ENCODE data around the gene PRKCE.
"Not testable (repeated sequence)": the region's sequence is repeated elsewhere in the genome, so short reads cannot be mapped to it uniquely, and the experiment has no call there.

Gene PRKCE

GRCh38 chr2:46200100-46200690, 548.7 kb downstream of the PRKCE start:
- Histone ChIP-seq H3K9me3 (ENCODE audit: control insufficient read depth in 2 of 2, low read length in 2 of 2) (no peaks in the 10 kb centered on the region), H3K4me1 (ENCODE audit: control insufficient read depth in 2 of 2, insufficient read depth in 2 of 2, low read length in 2 of 2) (peaks cover 0 to 2% of the 10 kb centered on the region in 2 donors), H3K27ac (ENCODE audit: low read depth in 2 of 2, low read length in 2 of 2) (no peak overlapping the region)

GRCh38 chr2:46200861-46201605, 549.6 kb downstream of the PRKCE start:
- H3K4me1 ChIP-seq (ENCODE audit: control insufficient read depth in 2 of 2, insufficient read depth in 2 of 2, low read length in 2 of 2), result peaks cover 0 to 2% of the 10 kb centered on the region in 2 donors
- no peaks in the 10 kb centered on the region for H3K36me3 ChIP-seq (ENCODE audit: control insufficient read depth in 2 of 2, insufficient read depth in 2 of 2, low read length in 2 of 2)
- no peak overlapping the region for H3K27ac ChIP-seq (ENCODE audit: low read depth in 2 of 2, low read length in 2 of 2)
- H3K9ac ChIP-seq (ENCODE audit: low read depth in 1 of 2, low read length in 2 of 2), result no peak overlapping the region
- no peaks in the 10 kb centered on the region for H3K9me3 ChIP-seq (ENCODE audit: control insufficient read depth in 2 of 2, low read length in 2 of 2)
- no peaks in the 10 kb centered on the region for H3K27me3 ChIP-seq (ENCODE audit: control insufficient read depth in 2 of 2, insufficient read depth in 2 of 2, low read length in 2 of 2)
- no peak overlapping the region for H3K4me3 ChIP-seq (ENCODE audit: low read length in 2 of 2)

More at GRCh38 chr2:46200100-46200690, 548.7 kb downstream of the PRKCE start:
- no peak overlapping the region for H3K4me3 ChIP-seq (ENCODE audit: low read length in 2 of 2)
- H3K9ac ChIP-seq (ENCODE audit: low read depth in 1 of 2, low read length in 2 of 2), result no peak overlapping the region
- H3K27me3 ChIP-seq (ENCODE audit: control insufficient read depth in 2 of 2, insufficient read depth in 2 of 2, low read length in 2 of 2), result no peaks in the 10 kb centered on the region
- H3K36me3 ChIP-seq (ENCODE audit: control insufficient read depth in 2 of 2, insufficient read depth in 2 of 2, low read length in 2 of 2), result no peaks in the 10 kb centered on the region

- Histone ChIP-seq H3K27ac (ENCODE audit: low read depth in 2 of 2, low read length in 2 of 2) (no peak overlapping the region), H3K36me3 (ENCODE audit: control insufficient read depth in 2 of 2, insufficient read depth in 2 of 2, low read length in 2 of 2) (no peaks in the 10 kb centered on the region), H3K4me3 (ENCODE audit: low read length in 2 of 2) (no peak overlapping the region), H3K4me1 (ENCODE audit: control insufficient read depth in 2 of 2, insufficient read depth in 2 of 2, low read length in 2 of 2) (peaks cover 0 to 2% of the 10 kb centered on the region in 2 donors), H3K9ac (ENCODE audit: low read depth in 1 of 2, low read length in 2 of 2) (no peak overlapping the region), H3K9me3 (ENCODE audit: control insufficient read depth in 2 of 2, low read length in 2 of 2) (no peaks in the 10 kb centered on the region), H3K27me3 (ENCODE audit: control insufficient read depth in 2 of 2, insufficient read depth in 2 of 2, low read length in 2 of 2) (no peaks in the 10 kb centered on the region)
Measured at GRCh38 chr2:46202453-46202852, 551.0 kb downstream of the PRKCE start.

GRCh38 chr2:46202987-46203386, 551.5 kb downstream of the PRKCE start:
- Histone ChIP-seq H3K27ac (ENCODE audit: low read depth in 2 of 2, low read length in 2 of 2) (no peak overlapping the region), H3K4me3 (ENCODE audit: low read length in 2 of 2) (no peak overlapping the region), H3K36me3 (ENCODE audit: control insufficient read depth in 2 of 2, insufficient read depth in 2 of 2, low read length in 2 of 2) (no peaks in the 10 kb centered on the region)

GRCh38 chr2:46203636-46204035, 552.2 kb downstream of the PRKCE start:
- not testable (repeated sequence) for H3K27me3 ChIP-seq (ENCODE audit: control insufficient read depth in 2 of 2, insufficient read depth in 2 of 2, low read length in 2 of 2); H3K27ac ChIP-seq (ENCODE audit: low read depth in 2 of 2, low read length in 2 of 2); H3K36me3 ChIP-seq (ENCODE audit: control insufficient read depth in 2 of 2, insufficient read depth in 2 of 2, low read length in 2 of 2); H3K4me3 ChIP-seq (ENCODE audit: low read length in 2 of 2); H3K9me3 ChIP-seq (ENCODE audit: control insufficient read depth in 2 of 2, low read length in 2 of 2); H3K4me1 ChIP-seq (ENCODE audit: control insufficient read depth in 2 of 2, insufficient read depth in 2 of 2, low read length in 2 of 2); H3K9ac ChIP-seq (ENCODE audit: low read depth in 1 of 2, low read length in 2 of 2)

More at GRCh38 chr2:46202987-46203386, 551.5 kb downstream of the PRKCE start:
- Histone ChIP-seq H3K9me3 (ENCODE audit: control insufficient read depth in 2 of 2, low read length in 2 of 2) (no peaks in the 10 kb centered on the region), H3K4me1 (ENCODE audit: control insufficient read depth in 2 of 2, insufficient read depth in 2 of 2, low read length in 2 of 2) (peaks cover 0 to 2% of the 10 kb centered on the region in 2 donors), H3K27me3 (ENCODE audit: control insufficient read depth in 2 of 2, insufficient read depth in 2 of 2, low read length in 2 of 2) (no peaks in the 10 kb centered on the region), H3K9ac (ENCODE audit: low read depth in 1 of 2, low read length in 2 of 2) (no peak overlapping the region)

GRCh38 chr2:46207591-46207990, 556.1 kb downstream of the PRKCE start:
- H3K9me3 ChIP-seq (ENCODE audit: control insufficient read depth in 2 of 2, low read length in 2 of 2), result peaks cover 0 to 3% of the 10 kb centered on the region in 2 donors
- H3K27me3 ChIP-seq (ENCODE audit: control insufficient read depth in 2 of 2, insufficient read depth in 2 of 2, low read length in 2 of 2), result no peaks in the 10 kb centered on the region
- no peak overlapping the region for H3K4me3 ChIP-seq (ENCODE audit: low read length in 2 of 2)
- H3K36me3 ChIP-seq (ENCODE audit: control insufficient read depth in 2 of 2, insufficient read depth in 2 of 2, low read length in 2 of 2), result no peaks in the 10 kb centered on the region
- H3K27ac ChIP-seq (ENCODE audit: low read depth in 2 of 2, low read length in 2 of 2), result no peak overlapping the region
- H3K9ac ChIP-seq (ENCODE audit: low read depth in 1 of 2, low read length in 2 of 2), result no peak overlapping the region
- peaks cover 0 to 2% of the 10 kb centered on the region in 2 donors for H3K4me1 ChIP-seq (ENCODE audit: control insufficient read depth in 2 of 2, insufficient read depth in 2 of 2, low read length in 2 of 2)

- Histone ChIP-seq H3K9ac (ENCODE audit: low read depth in 1 of 2, low read length in 2 of 2) (no peak overlapping the region), H3K9me3 (ENCODE audit: control insufficient read depth in 2 of 2, low read length in 2 of 2) (peaks cover 0 to 3% of the 10 kb centered on the region in 2 donors), H3K27ac (ENCODE audit: low read depth in 2 of 2, low read length in 2 of 2) (no peak overlapping the region), H3K4me1 (ENCODE audit: control insufficient read depth in 2 of 2, insufficient read depth in 2 of 2, low read length in 2 of 2) (peaks cover 0 to 2% of the 10 kb centered on the region in 2 donors), H3K27me3 (ENCODE audit: control insufficient read depth in 2 of 2, insufficient read depth in 2 of 2, low read length in 2 of 2) (no peaks in the 10 kb centered on the region), H3K36me3 (ENCODE audit: control insufficient read depth in 2 of 2, insufficient read depth in 2 of 2, low read length in 2 of 2) (no peaks in the 10 kb centered on the region), H3K4me3 (ENCODE audit: low read length in 2 of 2) (no peak overlapping the region)
Measured at GRCh38 chr2:46208766-46209165, 557.3 kb downstream of the PRKCE start.

- H3K4me1 ChIP-seq (ENCODE audit: control insufficient read depth in 2 of 2, insufficient read depth in 2 of 2, low read length in 2 of 2), result no peaks in the 10 kb centered on the region
- H3K27me3 ChIP-seq (ENCODE audit: control insufficient read depth in 2 of 2, insufficient read depth in 2 of 2, low read length in 2 of 2), result no peaks in the 10 kb centered on the region
- H3K27ac ChIP-seq (ENCODE audit: low read depth in 2 of 2, low read length in 2 of 2), result no peak overlapping the region
- no peaks in the 10 kb centered on the region for H3K36me3 ChIP-seq (ENCODE audit: control insufficient read depth in 2 of 2, insufficient read depth in 2 of 2, low read length in 2 of 2)
- no peak overlapping the region for H3K9ac ChIP-seq (ENCODE audit: low read depth in 1 of 2, low read length in 2 of 2)
- no peak overlapping the region for H3K4me3 ChIP-seq (ENCODE audit: low read length in 2 of 2)
- H3K9me3 ChIP-seq (ENCODE audit: control insufficient read depth in 2 of 2, low read length in 2 of 2), result peaks cover 0 to 3% of the 10 kb centered on the region in 2 donors
Measured at GRCh38 chr2:46210063-46210462, 558.6 kb downstream of the PRKCE start.

- Histone ChIP-seq H3K4me3 (ENCODE audit: low read length in 2 of 2) (no peak overlapping the region), H3K9ac (ENCODE audit: low read depth in 1 of 2, low read length in 2 of 2) (no peak overlapping the region), H3K27ac (ENCODE audit: low read depth in 2 of 2, low read length in 2 of 2) (no peak overlapping the region), H3K36me3 (ENCODE audit: control insufficient read depth in 2 of 2, insufficient read depth in 2 of 2, low read length in 2 of 2) (no peaks in the 10 kb centered on the region), H3K4me1 (ENCODE audit: control insufficient read depth in 2 of 2, insufficient read depth in 2 of 2, low read length in 2 of 2) (no peaks in the 10 kb centered on the region), H3K27me3 (ENCODE audit: control insufficient read depth in 2 of 2, insufficient read depth in 2 of 2, low read length in 2 of 2) (no peaks in the 10 kb centered on the region), H3K9me3 (ENCODE audit: control insufficient read depth in 2 of 2, low read length in 2 of 2) (peaks cover 0 to 3% of the 10 kb centered on the region in 2 donors)
Measured at GRCh38 chr2:46211461-46211860, 560.0 kb downstream of the PRKCE start.

GRCh38 chr2:46213906-46214305, 562.4 kb downstream of the PRKCE start:
- H3K4me1 ChIP-seq (ENCODE audit: control insufficient read depth in 2 of 2, insufficient read depth in 2 of 2, low read length in 2 of 2), result no peaks in the 10 kb centered on the region
- H3K27me3 ChIP-seq (ENCODE audit: control insufficient read depth in 2 of 2, insufficient read depth in 2 of 2, low read length in 2 of 2), result no peaks in the 10 kb centered on the region
- peaks cover 3 to 5% of the 10 kb centered on the region in 2 donors for H3K9me3 ChIP-seq (ENCODE audit: control insufficient read depth in 2 of 2, low read length in 2 of 2)
- no peak overlapping the region for H3K4me3 ChIP-seq (ENCODE audit: low read length in 2 of 2)
- no peak overlapping the region for H3K27ac ChIP-seq (ENCODE audit: low read depth in 2 of 2, low read length in 2 of 2)
- no peaks in the 10 kb centered on the region for H3K36me3 ChIP-seq (ENCODE audit: control insufficient read depth in 2 of 2, insufficient read depth in 2 of 2, low read length in 2 of 2)
- H3K9ac ChIP-seq (ENCODE audit: low read depth in 1 of 2, low read length in 2 of 2), result no peak overlapping the region
